Sigmoid colon (tissue), 7 donors: ENCODE data around the gene GABRR2. TPM values are rescaled to one million over a fixed set of nuclear protein-coding genes. Genes with fewer than 3 reads are reported as not detected.

Source experiments
- DNase-seq: peaks from one replicate; pipeline ENCODE4 v3.0.0-alpha.2; 2019
- H3K27ac ChIP-seq, 4 donors: fragments of 200-600 bp; sonication (generic); one replicate each; pipeline ENCODE4 v1.5.1; 2016 to 2019; ENCODE audit warnings: mild to moderate bottlenecking in 1 of 4
- H3K27me3 ChIP-seq, 3 donors: fragments of 200-600 bp; sonication (generic); one replicate each; pipeline ENCODE4 v1.5.1; 2019; ENCODE audit warnings: mild to moderate bottlenecking in 1 of 3
- H3K36me3 ChIP-seq, 4 donors: fragments of 200-600 bp; sonication (generic); one replicate each; pipeline ENCODE4 v1.5.1; 2016 to 2019
- H3K4me1 ChIP-seq, 4 donors: fragments of 200-600 bp; sonication (generic); one replicate each; pipeline ENCODE4 v1.5.1; 2017 to 2019
- H3K4me3 ChIP-seq, 4 donors: fragments of 200-600 bp; sonication (generic); one replicate each; pipeline ENCODE4 v1.5.1; 2017 to 2019; ENCODE audit warnings: mild to moderate bottlenecking in 2 of 4, moderate library complexity in 1 of 4
- H3K9me3 ChIP-seq, 4 donors: fragments of 200-600 bp in 3 of 4; sonication (generic) in 3 of 4; one replicate each; pipeline versions ENCODE4 v1.5.1 to v1.6.1; 2013 to 2019
- CTCF ChIP-seq, 4 experiments: fragments of 450-650 bp in 3 of 4; fragments of 200-600 bp in 1 of 4; IDR thresholded peaks; one replicate each; pipeline ENCODE4 v1.5.1; 2016 to 2019; ENCODE audit warnings: antibody characterized with exemption in 4 of 4, mild to moderate bottlenecking in 3 of 4, moderate library complexity in 2 of 4
- EP300 ChIP-seq, 4 donors: sonication (generic); formaldehyde crosslinking; IDR thresholded peaks; one replicate each; pipeline ENCODE4 v1.6.1; 2017; ENCODE audit warnings: antibody characterized with exemption in 4 of 4
- POLR2A ChIP-seq, 2 donors: fragments of 450-650 bp; IDR thresholded peaks; one replicate each; pipeline ENCODE4 v1.6.1; 2016; ENCODE audit warnings: antibody characterized with exemption in 2 of 2, mild to moderate bottlenecking in 2 of 2, moderate library complexity in 2 of 2
- POLR2AphosphoS5 ChIP-seq, 4 donors: sonication (generic); formaldehyde crosslinking; IDR thresholded peaks; one replicate each; pipeline ENCODE4 v1.6.1; 2017; ENCODE audit warnings: antibody characterized with exemption in 4 of 4
- WGBS, 2 donors: extraction: QIAGEN DNeasy Blood & Tissue Kit; methylation state at CpG; one replicate each; pipeline ENCODE4 v1.1.7; 2013; 5-methylcytosine and 5-hydroxymethylcytosine counted together
- intact Hi-C: fragments of 100-400 bp; cut with DNase I; formaldehyde crosslinking; loops from one replicate; pipeline ENCODE4 v1.15.1; 2023
- polyA plus RNA-seq, 3 donors: library from polyadenylated mRNA; stranded (reverse); fragments of 200-250 nt; gene quantifications; one replicate each; pipeline ENCODE4 v1.2.3, GENCODE V29; 2013
- total RNA-seq, 4 donors: library from RNA; depleted of rRNA; stranded (reverse); fragments of >200 nt; gene quantifications; one replicate each; pipeline ENCODE4 v1.1.0, GENCODE V29; 2016
- donor health status: healthy with polysubstance abuse.
- donor health status: Bipolar disorder and iron deficiency.
- donor health status: healthy.

Gene GABRR2
- total and polyA plus RNA-seq, 7 donors: 0.36 to 2.8 (median 0.99) TPM; not detected in 2

- Histone ChIP-seq H3K4me1 (no peaks in the 10 kb centered on the region), H3K27ac (no peak overlapping the region), H3K4me3 (no peak overlapping the region), H3K36me3 (no peaks in the 10 kb centered on the region), H3K27me3 (no peaks in the 10 kb centered on the region), H3K9me3 (no peaks in the 10 kb centered on the region)
- no peak for TF ChIP-seq CTCF (IDR thresholded peaks at IDR 0.05)
- intact Hi-C loops: no loop called here
- whole genome bisulfite sequencing, 2 donors: 94 to 97% methylated on average over 4 of the region's 4 CpGs
- DNase-seq: no peak
Observed at GRCh38 chr6:89255417-89255816, 59.7 kb downstream of the GABRR2 start.

DNA sequence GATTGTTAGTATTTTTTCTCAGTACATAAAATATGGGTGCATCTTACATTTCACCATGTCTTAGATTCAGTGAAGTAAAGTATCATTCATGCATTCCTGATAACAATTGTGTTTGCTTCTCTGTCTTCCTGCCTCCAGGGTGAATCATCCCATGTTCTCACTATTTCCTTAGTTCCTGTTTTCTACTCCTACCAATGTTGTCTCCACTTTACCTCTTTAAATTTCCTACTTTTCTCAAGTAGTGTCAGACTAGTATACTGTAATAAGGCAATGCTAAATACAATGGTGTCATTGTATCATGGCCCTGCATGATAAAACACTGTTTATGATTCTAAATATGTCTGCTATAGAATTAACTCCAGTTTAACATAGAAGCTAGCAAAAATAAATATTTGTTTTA is 60.5 kb downstream of the GABRR2 start:
- H3K27ac ChIP-seq: no peak overlapping the region
- no peaks in the 10 kb centered on the region for H3K4me1 ChIP-seq
- no peak overlapping the region for H3K4me3 ChIP-seq
- H3K36me3 ChIP-seq: no peaks in the 10 kb centered on the region
- no peak for DNase-seq
- no peaks in the 10 kb centered on the region for H3K9me3 ChIP-seq
- intact Hi-C loops: no loop called here
- no peaks in the 10 kb centered on the region for H3K27me3 ChIP-seq
- TF ChIP-seq CTCF (IDR thresholded peaks at IDR 0.05) (no peak), POLR2A (IDR thresholded peaks at IDR 0.05) (no peak), POLR2AphosphoS5 (IDR thresholded peaks at IDR 0.05) (no peak), EP300 (IDR thresholded peaks at IDR 0.05) (no peak)

DNA sequence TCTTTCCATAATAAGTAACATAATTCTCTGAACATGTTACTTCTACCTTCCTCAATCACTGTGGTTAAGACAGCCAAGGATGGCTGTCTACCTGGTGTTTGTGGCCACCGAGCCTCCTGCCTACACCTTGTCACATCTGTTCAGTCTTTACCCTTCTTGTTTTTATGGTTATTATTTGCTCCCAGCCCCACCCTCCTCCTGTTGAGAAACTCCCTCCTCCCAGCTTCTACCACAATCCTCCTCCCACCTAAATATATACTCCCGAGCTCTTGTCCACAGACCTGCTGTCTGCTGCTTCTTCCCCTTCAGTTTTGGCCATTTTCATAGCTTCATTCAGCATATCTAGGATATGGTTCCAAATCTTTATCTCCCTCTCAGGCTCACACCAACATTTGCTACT is 62.2 kb downstream of the GABRR2 start:
- no peak for TF ChIP-seq POLR2A (IDR thresholded peaks at IDR 0.05)
- no peak for TF ChIP-seq CTCF (IDR thresholded peaks at IDR 0.05)
- no peak for TF ChIP-seq EP300 (IDR thresholded peaks at IDR 0.05)
- no peak for TF ChIP-seq POLR2AphosphoS5 (IDR thresholded peaks at IDR 0.05)
- Histone ChIP-seq H3K4me1 (no peaks in the 10 kb centered on the region), H3K27ac (no peak overlapping the region), H3K4me3 (no peak overlapping the region), H3K27me3 (no peaks in the 10 kb centered on the region), H3K9me3 (no peaks in the 10 kb centered on the region), H3K36me3 (no peaks in the 10 kb centered on the region)
- DNase-seq: no peak
- WGBS, 2 donors: 14 to 63% methylated on average over 2 of the region's 2 CpGs
- intact Hi-C loops: no loop called here

- TF ChIP-seq CTCF (IDR thresholded peaks at IDR 0.05) (no peak), EP300 (IDR thresholded peaks at IDR 0.05) (no peak), POLR2AphosphoS5 (IDR thresholded peaks at IDR 0.05) (no peak), POLR2A (IDR thresholded peaks at IDR 0.05) (no peak)
- DNase-seq: no peak
Observed at GRCh38 chr6:89251976-89252375, 63.1 kb downstream of the GABRR2 start.

GRCh38 chr6:89251170-89251569 is 63.9 kb downstream of the GABRR2 start:
- Histone ChIP-seq H3K4me1 (no peaks in the 10 kb centered on the region), H3K9me3 (no peaks in the 10 kb centered on the region), H3K4me3 (no peak overlapping the region), H3K27me3 (no peaks in the 10 kb centered on the region), H3K27ac (no peak overlapping the region), H3K36me3 (no peaks in the 10 kb centered on the region)
- DNase-seq: no peak
- intact Hi-C loops: no loop called here
- WGBS, 2 donors: 86 to 90% methylated on average over 2 of the region's 2 CpGs
- TF ChIP-seq POLR2AphosphoS5 (IDR thresholded peaks at IDR 0.05): no peak

More at GRCh38 chr6:89251976-89252375, 63.1 kb downstream of the GABRR2 start:
- Histone ChIP-seq H3K36me3 (no peaks in the 10 kb centered on the region), H3K4me1 (no peaks in the 10 kb centered on the region), H3K27ac (no peak overlapping the region), H3K27me3 (no peaks in the 10 kb centered on the region), H3K9me3 (no peaks in the 10 kb centered on the region), H3K4me3 (no peak overlapping the region)
- intact Hi-C loops: no loop called here
- 96 to 97% methylated on average over 10 of the region's 10 CpGs for WGBS, 2 donors
